Jurkat, Clone E6-1 (cell line): ENCODE measurements around the gene RRAGD. TPM values are rescaled to one million over a fixed set of nuclear protein-coding genes. Genes with fewer than 3 reads are reported as not detected.

ENCODE experiments used
- DNase-seq: peaks from one replicate; pipeline ENCODE4 v3.0.0-alpha.2; 2011; ENCODE audit warnings: low read depth, low spot score
- H3K4me3 ChIP-seq: 2 replicates; pipeline ENCODE4 v1.5.1; 2011; ENCODE audit warnings: mild to moderate bottlenecking, low read length, control low read depth, moderate library complexity
- polyA plus RNA-seq: library from polyadenylated mRNA; unstranded; fragments of >200 nt; gene quantifications from one replicate; pipeline ENCODE4 v1.2.1, GENCODE V29; 2012; ENCODE audit warnings: missing spikeins; ENCODE audit not compliant: insufficient read length, insufficient read depth

RRAGD gene, protein sequence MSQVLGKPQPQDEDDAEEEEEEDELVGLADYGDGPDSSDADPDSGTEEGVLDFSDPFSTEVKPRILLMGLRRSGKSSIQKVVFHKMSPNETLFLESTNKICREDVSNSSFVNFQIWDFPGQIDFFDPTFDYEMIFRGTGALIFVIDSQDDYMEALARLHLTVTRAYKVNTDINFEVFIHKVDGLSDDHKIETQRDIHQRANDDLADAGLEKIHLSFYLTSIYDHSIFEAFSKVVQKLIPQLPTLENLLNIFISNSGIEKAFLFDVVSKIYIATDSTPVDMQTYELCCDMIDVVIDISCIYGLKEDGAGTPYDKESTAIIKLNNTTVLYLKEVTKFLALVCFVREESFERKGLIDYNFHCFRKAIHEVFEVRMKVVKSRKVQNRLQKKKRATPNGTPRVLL
- 21.2 TPM for polyA plus RNA-seq

DNA sequence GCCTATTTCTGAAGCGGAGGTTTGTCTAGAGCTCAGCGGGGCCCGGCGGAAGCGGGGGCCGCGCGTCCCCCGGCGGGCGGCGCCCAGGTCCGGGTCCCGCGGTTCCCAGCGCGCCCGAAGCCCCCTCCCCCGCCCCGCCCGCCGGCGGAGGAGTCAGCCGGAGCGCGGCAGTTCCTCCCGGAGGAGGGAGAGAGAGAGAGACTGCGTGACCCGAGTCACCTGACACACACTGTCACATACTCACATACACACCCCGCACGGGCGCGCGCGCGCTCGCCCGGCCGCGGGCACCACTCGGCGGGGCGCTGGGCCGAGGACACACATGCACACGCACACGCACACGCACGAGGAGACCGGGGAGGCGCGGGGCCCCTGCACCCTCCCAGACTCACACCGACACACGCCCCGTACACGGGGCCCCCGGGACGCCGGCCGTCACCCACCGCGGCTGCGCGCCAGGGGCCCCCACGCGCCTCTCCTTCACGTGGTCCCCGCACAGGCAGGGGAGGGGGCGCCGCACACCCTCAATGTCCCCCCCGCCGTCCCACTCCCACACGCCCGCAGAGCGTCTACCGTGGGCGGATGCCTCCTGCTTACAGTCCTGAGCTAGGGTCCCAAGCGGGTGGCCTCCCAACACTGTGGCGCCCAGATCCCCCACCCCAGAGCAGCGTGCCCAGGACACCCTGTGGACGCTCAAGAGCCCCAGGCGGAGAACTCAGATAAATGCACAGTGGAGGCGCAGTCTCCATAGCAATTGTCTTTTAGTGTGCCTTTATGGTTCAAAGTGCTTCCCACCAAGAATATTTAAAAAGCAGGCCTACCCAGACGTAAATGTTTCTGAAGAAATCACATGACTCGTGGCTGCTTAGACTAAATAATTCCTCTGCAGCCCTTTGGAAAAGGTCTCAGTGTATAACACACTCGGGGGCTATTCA is at the start of gene RRAGD:
Gene RRAGD (minus strand): TSS at position 203 of the 935 bp plus-strand sequence. CDS start 280 bp downstream, outside the sequence.
- DNase-seq = peak; percentile 71
- H3K4me3 ChIP-seq = peak within 1 kb of the TSS; percentile 74

DNA sequence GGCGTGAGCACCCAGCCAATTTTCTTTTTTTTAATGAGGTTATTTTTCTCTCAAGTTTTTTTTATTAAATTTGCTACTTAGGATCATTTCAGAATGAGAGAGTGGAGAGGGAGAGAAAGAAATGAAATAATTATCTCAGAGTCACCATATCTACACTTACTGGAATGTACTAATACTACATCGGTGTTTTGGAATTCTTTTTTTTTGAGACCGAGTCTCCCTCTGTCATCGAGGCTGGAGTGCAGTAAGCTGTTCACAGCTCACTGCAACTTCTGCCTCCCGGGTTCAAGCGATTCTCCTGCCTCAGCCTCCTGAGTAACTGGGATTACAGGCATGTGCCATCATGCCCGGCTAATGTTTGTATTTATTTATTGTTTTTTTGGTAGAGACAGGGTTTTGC is 48.6 kb upstream of the RRAGD start:
- H3K4me3 ChIP-seq = no peak overlapping the region

DNA sequence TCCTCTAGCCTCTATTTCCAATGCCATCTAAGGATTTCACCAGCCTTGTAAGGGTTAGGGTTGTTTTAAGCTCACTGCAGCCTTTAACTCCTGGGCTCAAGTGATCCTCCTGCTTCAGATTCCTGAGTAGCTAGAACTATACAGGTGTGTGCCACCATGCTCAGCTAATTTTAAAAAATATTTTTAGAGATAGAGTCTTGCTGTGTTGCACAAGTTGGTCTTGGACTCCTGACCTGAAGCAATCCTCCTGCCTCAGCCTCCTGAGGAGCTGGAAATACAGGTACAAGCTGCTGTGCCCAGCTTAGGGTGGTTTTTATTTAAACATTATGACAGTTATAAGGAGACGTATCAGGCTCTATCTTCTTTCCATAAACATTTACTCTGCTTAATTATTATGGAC is 47.4 kb upstream of the RRAGD start:
- H3K4me3 ChIP-seq = no peak overlapping the region

More for the DNA sequence above, 48.6 kb upstream of the RRAGD start:
- no peak for DNase-seq

DNA sequence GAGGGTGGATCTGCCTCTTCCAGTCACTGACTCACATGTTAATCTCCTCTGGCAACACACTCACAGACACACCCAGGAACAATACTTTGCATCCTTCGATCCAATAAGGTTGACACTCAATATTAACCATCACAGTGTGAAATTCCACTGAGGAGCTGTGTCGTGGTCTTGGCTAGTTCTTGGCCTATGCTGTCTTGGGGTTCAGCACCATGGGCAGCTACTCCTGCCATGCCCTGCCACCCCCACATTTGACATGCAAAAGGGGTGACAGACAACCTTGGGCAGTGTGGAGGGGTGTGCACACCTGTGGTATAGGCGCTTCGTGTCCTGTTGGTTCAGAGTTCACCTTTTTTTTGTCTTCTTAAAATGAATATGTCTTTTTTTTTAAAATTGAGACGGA is 46.6 kb upstream of the RRAGD start:
- no peak for DNase-seq
- no peak overlapping the region for H3K4me3 ChIP-seq

More for the DNA sequence above, 47.4 kb upstream of the RRAGD start:
- no peak for DNase-seq

DNA sequence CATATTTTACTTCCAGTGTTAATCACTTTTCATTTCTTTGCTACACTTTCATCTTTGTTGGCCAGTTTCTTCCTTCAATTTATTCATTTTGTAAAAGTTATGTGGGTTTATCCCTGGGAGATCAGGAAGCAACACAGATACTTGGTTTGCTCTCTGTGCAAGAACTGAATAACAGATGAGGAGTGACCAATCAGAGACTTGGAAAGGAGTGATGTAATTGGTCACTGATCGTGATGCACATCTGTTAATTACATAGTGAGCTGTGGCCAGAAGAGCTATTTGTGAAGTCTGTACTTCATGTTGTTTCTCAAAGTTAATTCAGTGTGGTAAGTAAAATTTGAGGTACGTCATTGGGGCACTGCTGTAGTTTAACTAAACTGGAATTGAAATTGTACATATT is 42.2 kb upstream of the RRAGD start:
- no peak for DNase-seq
- H3K4me3 ChIP-seq = no peak overlapping the region

DNA sequence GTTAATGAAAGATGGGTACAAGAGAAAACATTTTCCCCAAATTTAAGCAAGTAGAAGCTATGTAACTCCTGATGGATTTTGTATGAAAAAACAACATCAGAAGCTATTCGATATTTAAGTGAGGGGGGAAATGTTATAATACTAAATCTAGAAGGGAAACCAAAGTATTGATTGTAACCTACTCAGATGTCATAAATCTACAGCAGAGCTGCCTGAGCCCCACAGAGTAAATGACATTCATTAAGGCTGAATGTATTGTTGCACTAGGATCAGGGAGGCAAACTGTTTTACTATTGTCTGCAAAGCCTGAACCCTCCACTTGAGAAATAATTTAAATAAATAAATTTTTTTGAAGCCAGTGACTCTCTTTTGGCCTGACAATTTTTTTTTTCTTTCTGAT is 40.2 kb upstream of the RRAGD start:
- H3K4me3 ChIP-seq = no peak overlapping the region
- DNase-seq = no peak

DNA sequence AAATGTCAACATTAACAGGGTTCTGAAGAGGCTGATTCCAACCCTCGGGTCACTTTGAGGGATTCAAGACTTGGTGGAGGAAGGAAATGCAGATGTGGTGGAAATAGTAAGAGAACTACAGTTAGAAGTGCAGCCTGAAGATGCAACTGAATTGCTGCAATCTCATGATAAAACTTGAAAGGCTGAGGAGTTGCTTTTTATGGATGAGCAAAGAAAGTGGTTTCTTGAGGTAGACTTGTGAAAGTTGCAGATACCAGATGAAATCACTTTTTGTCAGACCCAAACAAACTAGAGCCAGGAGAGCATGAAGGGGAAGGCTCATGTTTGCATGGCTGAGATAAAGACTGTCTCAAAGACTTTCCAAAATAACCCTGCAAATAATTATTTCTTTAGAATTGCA is 37.1 kb upstream of the RRAGD start:
- DNase-seq = peak; percentile 17
- H3K4me3 ChIP-seq = no peak overlapping the region

DNA sequence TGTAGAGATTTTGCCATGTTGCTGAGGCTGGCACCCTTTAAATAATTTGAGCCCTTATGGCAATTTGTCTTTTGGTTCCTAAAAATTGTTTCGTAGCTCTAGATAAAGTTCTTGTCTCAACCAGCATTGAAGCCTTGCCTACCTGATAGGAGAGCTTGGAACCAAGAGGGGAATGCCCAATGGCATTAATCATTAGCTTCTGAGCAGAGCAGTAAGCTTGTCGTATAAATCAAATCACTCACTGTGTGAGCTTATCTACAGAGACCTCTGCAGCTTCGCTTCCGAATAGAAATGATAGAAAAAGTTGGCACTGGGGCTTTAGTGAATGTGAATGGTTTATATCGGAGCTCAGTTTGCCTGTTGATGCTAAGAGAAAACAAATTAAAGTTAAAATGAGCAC is 31.6 kb upstream of the RRAGD start:
- DNase-seq = no peak

DNA sequence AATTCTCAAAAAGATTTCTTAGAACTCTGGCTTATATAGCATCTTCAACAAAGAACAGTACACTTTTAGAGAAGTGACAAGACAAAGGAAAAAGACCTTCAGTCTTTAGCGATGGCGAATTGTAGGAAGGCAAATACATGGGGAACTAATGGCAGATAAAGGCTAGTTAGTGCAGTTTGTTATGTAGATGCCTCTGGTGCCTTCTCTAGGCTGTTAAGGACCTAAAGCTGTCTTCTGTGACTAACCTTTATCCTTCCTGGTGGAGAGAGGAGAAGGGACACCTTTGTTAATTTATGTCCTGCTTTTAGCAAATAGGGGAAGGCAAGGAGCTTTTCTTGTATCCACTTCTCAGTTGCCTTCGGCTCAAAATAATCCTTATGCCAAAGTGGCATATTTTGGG is 28.1 kb upstream of the RRAGD start:
- no peak for DNase-seq

More for the DNA sequence above, 31.6 kb upstream of the RRAGD start:
- no peak overlapping the region for H3K4me3 ChIP-seq

DNA sequence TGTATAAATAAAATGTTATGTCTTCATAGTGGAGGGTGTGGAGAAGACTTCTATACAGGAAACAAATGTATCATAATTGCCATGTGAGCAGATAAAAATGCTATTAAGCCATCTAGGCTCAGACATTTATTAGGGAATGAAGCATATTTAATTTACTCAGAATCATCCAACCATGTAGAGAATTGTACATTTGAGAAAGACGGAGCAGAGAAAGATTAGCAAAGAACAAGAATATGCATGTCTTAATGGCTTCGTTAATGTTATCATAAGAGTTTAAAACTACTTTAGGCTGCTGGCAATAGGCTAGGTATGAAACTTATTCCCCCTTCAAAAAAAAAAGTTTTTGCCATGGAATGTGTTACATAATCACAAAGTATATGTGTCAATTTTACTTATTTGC is 26.9 kb upstream of the RRAGD start:
- DNase-seq = no peak
- no peak overlapping the region for H3K4me3 ChIP-seq

More for the DNA sequence above, 28.1 kb upstream of the RRAGD start:
- H3K4me3 ChIP-seq = no peak overlapping the region

DNA sequence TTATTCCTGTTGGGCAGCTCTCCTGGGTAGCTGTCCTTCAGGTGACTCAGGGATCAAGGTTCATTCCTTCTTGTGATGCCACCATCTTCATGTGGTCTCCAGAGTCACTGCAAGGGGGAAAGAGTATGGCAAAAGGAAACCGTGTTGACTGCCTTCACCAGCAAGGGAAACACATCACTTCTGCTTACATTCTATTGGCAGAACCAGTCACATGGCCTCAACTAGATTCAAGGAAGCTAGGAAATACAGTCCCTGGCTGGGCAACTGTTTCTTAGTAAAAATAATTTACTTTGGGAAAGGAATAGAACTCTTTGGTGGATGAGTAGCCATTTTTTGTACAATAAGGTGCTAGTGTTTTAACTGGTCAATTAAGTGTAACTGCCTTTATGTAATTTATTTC is 26.2 kb upstream of the RRAGD start:
- DNase-seq = peak; percentile 22
- H3K4me3 ChIP-seq = no peak overlapping the region

DNA sequence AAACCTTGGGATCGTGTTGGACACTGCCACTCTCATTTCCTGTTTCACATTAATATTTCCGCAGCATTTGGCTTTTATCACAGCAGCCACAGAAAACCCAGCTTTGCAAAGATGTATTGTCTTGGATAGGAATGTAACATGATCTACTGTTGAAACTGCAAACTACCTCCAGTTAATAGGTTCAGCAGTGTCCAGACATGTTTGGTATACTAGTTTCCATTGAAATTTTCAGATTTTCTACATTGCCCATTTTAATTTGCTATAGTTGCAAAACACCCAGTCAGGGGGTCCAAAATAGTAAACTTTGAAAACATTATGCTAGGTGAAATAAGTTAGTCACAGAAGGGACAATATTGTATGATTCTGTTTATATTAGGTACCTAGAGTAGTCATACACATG is 24.2 kb upstream of the RRAGD start:
- no peak overlapping the region for H3K4me3 ChIP-seq
- DNase-seq = no peak

DNA sequence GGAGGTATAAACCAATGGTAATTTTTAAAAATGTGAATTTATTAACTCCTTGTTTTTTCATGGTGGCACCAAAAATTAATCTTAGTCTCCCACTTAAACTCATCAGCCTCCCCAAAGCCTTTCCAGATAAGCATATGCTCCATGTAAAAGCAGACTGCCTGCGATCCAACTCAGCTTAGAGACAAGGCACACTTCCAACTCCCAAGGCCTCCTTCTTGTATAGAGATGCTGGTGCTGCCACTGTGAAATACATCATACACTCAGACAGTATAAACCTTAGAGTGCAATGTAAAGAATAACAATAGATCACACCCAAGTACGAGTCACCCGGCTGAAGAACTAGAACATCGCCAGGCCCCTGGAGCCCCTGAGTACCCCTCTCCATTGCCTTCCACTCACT is 22.9 kb upstream of the RRAGD start:
- H3K4me3 ChIP-seq = no peak overlapping the region
- no peak for DNase-seq

DNA sequence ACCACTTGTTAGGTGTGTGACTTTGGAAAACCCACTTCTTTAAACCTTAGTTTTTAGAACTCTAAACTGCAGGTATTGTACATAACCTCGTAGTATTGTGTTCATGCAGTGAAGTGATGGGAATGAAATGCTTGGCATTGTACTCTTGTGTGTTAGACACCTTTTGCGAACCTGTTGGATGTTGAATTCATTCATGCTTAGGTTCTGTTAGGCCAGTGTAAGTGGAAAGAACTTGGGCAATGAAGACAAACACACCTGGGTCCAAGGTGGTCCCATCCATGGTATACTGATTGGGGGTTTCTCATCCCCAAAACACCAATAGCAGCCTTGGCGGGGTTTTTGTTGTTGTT is 22.1 kb upstream of the RRAGD start:
- DNase-seq = no peak
- no peak overlapping the region for H3K4me3 ChIP-seq

DNA sequence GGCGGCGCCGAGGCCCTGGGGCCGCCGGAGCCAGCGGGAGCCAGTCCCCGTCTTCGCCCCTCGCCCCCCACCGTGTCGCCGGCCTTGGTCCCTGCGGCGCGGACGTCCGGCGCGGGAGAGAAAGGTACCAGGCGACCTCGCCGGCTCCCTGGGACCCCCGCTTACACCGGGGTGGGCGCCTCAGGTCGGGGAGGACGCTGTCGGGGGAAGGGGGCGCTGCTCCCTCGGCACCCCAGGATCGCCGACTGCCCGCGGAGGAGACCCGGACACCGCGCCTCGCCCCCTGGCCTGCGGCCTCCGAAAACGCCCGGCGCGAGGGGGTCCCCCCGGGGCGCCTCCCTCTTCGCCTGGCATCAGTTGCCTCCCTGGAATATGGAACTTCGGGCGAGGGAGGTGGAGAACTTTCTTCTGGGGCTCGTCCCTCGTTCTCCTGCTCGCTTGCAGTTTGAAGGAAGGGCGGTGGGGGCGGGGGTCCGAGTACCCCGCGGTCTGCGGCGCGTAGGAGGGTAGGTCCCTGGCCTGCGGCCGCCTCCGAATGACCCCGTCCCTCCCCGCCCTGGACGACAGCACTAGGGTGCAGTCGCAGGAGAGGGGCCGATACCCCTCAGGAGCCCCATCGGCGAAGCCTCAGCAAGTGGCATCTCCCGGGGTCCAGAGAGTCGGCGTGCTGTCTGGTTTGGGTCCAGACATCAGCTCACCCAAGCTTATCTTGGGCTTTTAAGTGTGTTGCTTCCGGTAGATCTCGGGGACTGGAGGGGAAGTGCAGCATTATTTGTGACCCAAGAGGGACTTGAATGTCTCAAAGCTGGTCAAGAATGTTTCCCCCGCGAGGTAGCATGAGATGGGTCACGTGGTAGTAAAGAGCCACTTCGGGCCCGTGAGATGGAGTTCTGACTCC is 21.4 kb upstream of the RRAGD start:
- peak overlapping the region; percentile 25 for H3K4me3 ChIP-seq
- DNase-seq = no peak

DNA sequence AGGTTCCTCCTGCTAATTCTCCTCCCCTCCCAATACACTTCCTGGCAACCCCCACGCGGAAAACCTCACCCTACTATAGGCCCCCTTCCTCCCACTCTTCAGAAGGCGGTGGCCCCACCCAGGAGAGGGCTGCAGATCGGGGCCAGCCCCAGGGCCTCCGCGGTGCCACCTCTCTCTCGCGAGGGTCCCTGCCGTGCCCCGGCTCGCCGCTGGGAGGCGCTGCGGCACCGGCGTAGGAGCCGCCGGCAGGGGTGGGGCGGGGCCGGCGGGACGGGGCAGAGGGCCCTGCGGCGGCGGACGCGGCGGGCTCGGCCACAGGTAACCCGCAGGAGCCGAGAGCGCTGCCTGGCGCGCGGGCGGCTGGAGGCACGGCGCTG is 20.8 kb upstream of the RRAGD start, which contains the start of gene ANKRD6:
Gene ANKRD6 (plus strand): TSS at position 278 of the 377 bp plus-strand sequence. CDS start 133,825 bp downstream, outside the sequence.
- DNase-seq = peak; percentile 57

DNA sequence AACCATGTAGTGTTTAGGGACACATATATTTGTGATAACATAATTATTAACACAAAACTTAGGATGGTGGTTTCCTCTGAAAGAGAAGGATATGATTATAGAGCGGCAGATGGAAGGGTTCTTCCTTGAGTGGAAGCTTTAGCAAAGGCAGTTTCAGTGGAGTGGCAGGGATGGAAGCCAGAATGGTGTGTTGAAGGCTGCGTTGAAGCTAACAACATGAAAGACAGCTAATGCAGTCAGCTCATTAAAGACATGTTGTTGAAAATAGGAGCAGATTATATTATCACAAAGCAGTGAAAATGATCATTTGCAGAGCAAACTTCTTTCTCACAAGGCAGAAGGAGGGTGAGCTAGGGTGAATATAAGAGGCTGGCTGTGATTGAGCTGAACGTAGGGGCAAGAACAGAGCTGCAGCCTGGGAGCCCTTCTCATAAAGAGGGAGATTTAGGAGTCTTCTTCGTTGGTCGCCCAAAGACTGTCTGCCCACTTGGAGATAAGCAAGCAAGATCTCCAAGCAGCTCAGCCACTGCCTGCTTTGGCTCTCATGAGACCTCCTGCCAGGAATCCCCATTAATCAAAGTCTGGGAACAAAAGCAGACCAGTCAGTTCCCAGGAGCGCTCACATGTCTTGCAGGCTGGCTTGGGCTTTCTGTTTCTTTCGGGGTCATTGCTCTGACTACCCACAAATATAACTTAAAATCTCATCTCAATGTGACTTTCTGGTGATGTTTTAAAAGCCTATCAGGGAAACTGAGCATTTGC is 18.3 kb upstream of the RRAGD start:
- no peak overlapping the region for H3K4me3 ChIP-seq
- no peak for DNase-seq

More for the DNA sequence above, 20.8 kb upstream of the RRAGD start, which contains the start of gene ANKRD6:
- H3K4me3 ChIP-seq = peak within 1 kb of the TSS; percentile 39

DNA sequence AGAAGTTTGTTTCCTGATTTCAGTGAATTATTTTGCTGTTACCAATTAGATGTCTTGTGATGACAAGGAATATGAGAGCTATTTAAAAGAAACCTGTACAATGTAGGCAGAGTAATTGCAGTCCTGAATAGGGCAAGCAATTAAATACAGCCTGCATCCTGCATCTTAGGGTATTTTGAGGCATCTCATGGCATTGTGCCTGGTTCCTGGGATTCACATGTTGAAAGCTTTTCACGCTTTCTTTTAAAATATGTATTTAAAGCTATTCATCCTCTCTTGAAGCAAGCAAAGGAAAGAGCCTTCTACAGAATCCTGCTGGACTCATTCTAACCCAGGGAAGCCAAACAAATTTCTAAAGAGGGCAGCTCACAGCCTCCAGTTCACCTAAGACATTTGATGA is 4.7 kb upstream of the RRAGD start:
- H3K4me3 ChIP-seq = no peak overlapping the region

More for the DNA sequence above, 4.7 kb upstream of the RRAGD start:
- DNase-seq = no peak
